HepG2 (cell line): ENCODE data around the gene CHST10. TPM values are rescaled to one million over a fixed set of nuclear protein-coding genes. Genes with fewer than 3 reads are reported as not detected.

Experiments used
- ATAC-seq: fragments of 200-7000 bp; cut with Tn5 transposase; 3 replicates; pipeline ENCODE4 v1.9.1; 2020; ENCODE audit warnings: mild to moderate bottlenecking, moderate library complexity
- BruUV-seq: library from RNA; stranded (reverse); fragments of 400-500 nt; replicated peaks from 2 replicates; lab custom pipeline; 2021; lab: Mats Ljungman, UMichigan
- CTCF ChIA-PET: fragments of 300-600 bp; formaldehyde crosslinking; extraction: SDS; loops from one replicate; lab custom pipeline; 2021; ENCODE audit warnings: low total read pairs, inconsistent platforms, low intra/inter-chr PET ratio; lab: Yijun Ruan, JAX
- POLR2A ChIA-PET: fragments of 350-600 bp; sonication (Branson Sonifier 250); formaldehyde crosslinking; loops from one replicate; lab custom pipeline; 2020; ENCODE audit warnings: antibody characterized with exemption, inconsistent platforms; lab: Yijun Ruan, JAX
- DNase-seq: peaks from one replicate; pipeline ENCODE4 v3.0.0-alpha.2; 2015; ENCODE audit warnings: low spot score
- FAIRE-seq: peaks from 3 replicates; lab custom pipeline; 2011; peaks lifted over from hg19 to GRCh38; lab: Jason Lieb, UNC
- H2AFZ ChIP-seq: one replicate; pipeline ENCODE4 v1.6.1; 2011; ENCODE audit warnings: low read length, inconsistent platforms
- H3K27ac ChIP-seq: fragments of 300-600 bp; 3 replicates; pipeline ENCODE4 v1.8.0; 2011; ENCODE audit warnings: mixed run types, mild to moderate bottlenecking, mixed read lengths, low read length, inconsistent platforms; ENCODE audit not compliant: insufficient read depth; ENCODE audit errors: extremely low read length
- H3K27me3 ChIP-seq, 2 experiments: fragments of 200-600 bp in 1 of 2; 2 replicates in 1 of 2; 3 replicates in 1 of 2; pipeline versions ENCODE4 v1.6.0 to v1.8.0; 2011; ENCODE audit warnings: low read length in 2 of 2, mild to moderate bottlenecking in 2 of 2, moderate library complexity in 2 of 2, inconsistent platforms in 1 of 2; ENCODE audit not compliant: insufficient read depth in 2 of 2, control insufficient read depth in 1 of 2
- H3K36me3 ChIP-seq, 2 experiments: fragments of 200-600 bp in 1 of 2; replicated peaks in 1 of 2; 2 replicates in 1 of 2; 3 replicates in 1 of 2; pipeline versions ENCODE4 v1.5.1 to v1.8.0; 2011; ENCODE audit warnings: low read length in 2 of 2, inconsistent platforms in 1 of 2; ENCODE audit not compliant: insufficient read depth in 2 of 2, control insufficient read depth in 1 of 2
- H3K4me1 ChIP-seq: 2 replicates; pipeline ENCODE4 v1.5.1; 2012; ENCODE audit warnings: low read length, inconsistent platforms; ENCODE audit not compliant: insufficient read depth
- H3K4me2 ChIP-seq: 2 replicates; pipeline ENCODE4 v1.6.0; 2011; ENCODE audit warnings: low read depth, low read length, inconsistent platforms
- H3K4me3 ChIP-seq, 3 experiments: fragments of 200-600 bp in 1 of 3; sonication (generic), shearing (Covaris generic) in 1 of 3; replicated peaks in 1 of 3; 2 replicates each; pipeline ENCODE4 v1.5.1; 2011 to 2016; ENCODE audit warnings: low read length in 3 of 3, inconsistent platforms in 2 of 3, low read depth in 2 of 3, mild to moderate bottlenecking in 2 of 3, control low read depth in 1 of 3, mixed read lengths in 1 of 3; ENCODE audit not compliant: insufficient read depth in 1 of 3
- H3K79me2 ChIP-seq: one replicate; pipeline ENCODE4 v1.6.1; 2011; ENCODE audit warnings: low read length, inconsistent platforms; ENCODE audit not compliant: insufficient read depth
- H3K9ac ChIP-seq: 2 replicates; pipeline ENCODE4 v1.6.0; 2011; ENCODE audit warnings: mild to moderate bottlenecking, low read depth, low read length, inconsistent platforms; ENCODE audit not compliant: insufficient read depth
- H3K9me3 ChIP-seq: 2 replicates; pipeline ENCODE4 v1.5.1; 2012; ENCODE audit warnings: mild to moderate bottlenecking, low read length
- H4K20me1 ChIP-seq: 2 replicates; pipeline ENCODE4 v1.6.0; 2011; ENCODE audit warnings: inconsistent platforms, mild to moderate bottlenecking, low read length, moderate library complexity; ENCODE audit not compliant: insufficient read depth
- ELF4 ChIP-seq: sonication (generic); formaldehyde crosslinking; IDR thresholded peaks from 2 replicates; pipeline ENCODE4 v1.5.0; 2020; ENCODE audit warnings: missing genetic modification reagents, mild to moderate bottlenecking, moderate library complexity, borderline replicate concordance
- HNRNPLL ChIP-seq: fragments of 200-400 bp; formaldehyde crosslinking; IDR thresholded peaks from 2 replicates; pipeline ENCODE4 v1.6.1; 2017; ENCODE audit warnings: mild to moderate bottlenecking, low read depth, low read length; ENCODE audit not compliant: poor library complexity, severe bottlenecking
- KLF13 ChIP-seq: sonication (generic); formaldehyde crosslinking; IDR thresholded peaks from 2 replicates; pipeline ENCODE4 v1.4.0; 2020; ENCODE audit warnings: mild to moderate bottlenecking, missing genetic modification reagents
- KLF9 ChIP-seq: IDR thresholded peaks from 2 replicates; pipeline ENCODE4 v1.6.1; 2016; ENCODE audit warnings: low read depth
- TAF15 ChIP-seq: fragments of 200-400 bp; formaldehyde crosslinking; IDR thresholded peaks from one replicate; pipeline ENCODE4 v1.6.1; 2018; ENCODE audit warnings: mild to moderate bottlenecking, low read depth, low read length; ENCODE audit not compliant: poor library complexity, severe bottlenecking
- TEAD2 ChIP-seq: sonication (generic); formaldehyde crosslinking; IDR thresholded peaks from 2 replicates; pipeline ENCODE4 v1.9.0; 2021; ENCODE audit warnings: missing genetic modification reagents
- ZMYM3 ChIP-seq: sonication (generic); formaldehyde crosslinking; IDR thresholded peaks from 2 replicates; pipeline ENCODE4 v1.5.1; 2020; ENCODE audit warnings: mild to moderate bottlenecking, missing genetic modification reagents
- ZNF780A ChIP-seq: sonication (generic); formaldehyde crosslinking; IDR thresholded peaks from 2 replicates; pipeline ENCODE4 v1.8.0; 2022; ENCODE audit warnings: mild to moderate bottlenecking, missing genetic modification reagents, moderate library complexity
- WGBS: methylation state at CpG from one replicate; pipeline ENCODE4 v1.1.6; 2017; ENCODE audit warnings: low lambda C conversion rate; 5-methylcytosine and 5-hydroxymethylcytosine counted together
- in situ Hi-C: cut with HindIII; loops from 2 replicates; pipeline ENCODE4 v1.10.0; 2017; ENCODE audit warnings: low pct_unique_long_range_greater_than_20kb; ENCODE audit not compliant: extremely low pct_ligation_motif_present
- intact Hi-C: fragments of 100-400 bp; cut with micrococcal nuclease; formaldehyde crosslinking; loops from one replicate; pipeline ENCODE4 v1.10.0; 2022; ENCODE audit not compliant: unreplicated experiment
- polyA plus RNA-seq, 8 experiments: library from polyadenylated mRNA; depleted of rRNA in 3 of 8; stranded (reverse) in 7 of 8; unstranded in 1 of 8; fragments of >200 nt; fragmentation: Illumina TruSeq in 4 of 8; extraction: Trizol in 4 of 8; gene quantifications; 2 replicates each; pipeline versions ENCODE4 v1.2.1 to v1.2.3, GENCODE V29; 2011 to 2016; ENCODE audit warnings: low read depth in 4 of 8, missing spikeins in 1 of 8, mixed read lengths in 1 of 8; ENCODE audit not compliant: insufficient read depth in 1 of 8
- total RNA-seq, 5 experiments: library from RNA; depleted of rRNA; stranded (reverse); fragments of >200 nt; fragmentation: Illumina TruSeq; extraction: Trizol; gene quantifications; 2 replicates each; pipeline ENCODE4 v1.2.3, GENCODE V29; 2016; ENCODE audit warnings: low read depth in 1 of 5
- TF ChIP-seq, protein P1 (sequence below): sonication (generic); formaldehyde crosslinking; IDR thresholded peaks from 2 replicates; pipeline ENCODE4 v1.8.0; 2022; ENCODE audit warnings: mild to moderate bottlenecking, missing genetic modification reagents
- TF ChIP-seq, protein P2 (sequence below): IDR thresholded peaks from 2 replicates; pipeline ENCODE4 v1.6.1; 2016; ENCODE audit warnings: low read depth, control low read depth
- TF ChIP-seq, protein P3 (sequence below): sonication (generic); formaldehyde crosslinking; IDR thresholded peaks from 2 replicates; pipeline ENCODE4 v1.4.0; 2020; ENCODE audit warnings: missing genetic modification reagents

The CHST10 gene
- total and polyA plus RNA-seq, 2 of the 13 experiments (the other 11 are each of a cell fraction or from before 2014, with no cell fraction given) = 10.5 to 14.2 TPM

DNA sequence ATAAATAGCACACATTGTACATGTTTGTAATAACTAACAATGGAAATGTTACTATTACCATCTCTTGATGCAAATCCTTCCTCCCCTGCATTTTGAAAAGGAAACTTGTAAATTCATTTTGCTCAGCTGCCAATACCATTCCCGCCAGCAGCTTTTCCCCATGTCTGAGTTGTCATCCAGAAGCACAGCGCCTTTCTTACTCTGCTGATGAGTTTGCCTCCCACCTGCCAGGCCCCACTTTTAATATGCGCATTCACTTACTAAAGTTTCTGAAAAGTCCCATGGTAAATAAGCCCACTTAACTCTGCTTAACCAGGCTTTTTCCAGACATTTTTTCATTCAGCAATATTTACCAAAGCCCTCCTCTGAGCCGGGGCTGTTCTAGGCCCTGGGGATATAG lies 3.9 kb downstream of the CHST10 start:
- intact Hi-C loops = no loop called here
- ATAC-seq (no peak), DNase-seq (no peak), FAIRE-seq (no peak)
- Histone ChIP-seq H3K9ac (no peak overlapping the region), H3K9me3 (no peaks in the 10 kb centered on the region), H3K27ac (no peak overlapping the region), H4K20me1 (no peaks in the 10 kb centered on the region), H2AFZ (no peak overlapping the region), H3K36me3 (peaks cover 4 to 11% of the 10 kb centered on the region in 2 experiments; a peak in 3 of 5 replicates), H3K4me2 (no peak overlapping the region), H3K79me2 (peaks cover 13% of the 10 kb centered on the region), H3K4me3 (no peak overlapping the region), H3K4me1 (peaks cover 26% of the 10 kb centered on the region), H3K27me3 (no peaks in the 10 kb centered on the region; a peak in 1 of 5 replicates)
- CTCF ChIA-PET = no interaction called here
- TF ChIP-seq, protein P1, sequence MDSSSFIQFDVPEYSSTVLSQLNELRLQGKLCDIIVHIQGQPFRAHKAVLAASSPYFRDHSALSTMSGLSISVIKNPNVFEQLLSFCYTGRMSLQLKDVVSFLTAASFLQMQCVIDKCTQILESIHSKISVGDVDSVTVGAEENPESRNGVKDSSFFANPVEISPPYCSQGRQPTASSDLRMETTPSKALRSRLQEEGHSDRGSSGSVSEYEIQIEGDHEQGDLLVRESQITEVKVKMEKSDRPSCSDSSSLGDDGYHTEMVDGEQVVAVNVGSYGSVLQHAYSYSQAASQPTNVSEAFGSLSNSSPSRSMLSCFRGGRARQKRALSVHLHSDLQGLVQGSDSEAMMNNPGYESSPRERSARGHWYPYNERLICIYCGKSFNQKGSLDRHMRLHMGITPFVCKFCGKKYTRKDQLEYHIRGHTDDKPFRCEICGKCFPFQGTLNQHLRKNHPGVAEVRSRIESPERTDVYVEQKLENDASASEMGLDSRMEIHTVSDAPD (CRISPR knock-in tag) = no peak
- POLR2A ChIA-PET = no interaction called here
- in situ Hi-C loops = no loop called here
- WGBS = 96% methylated on average over 4 of the region's 4 CpGs
- BruUV-seq = no TSS peak

DNA sequence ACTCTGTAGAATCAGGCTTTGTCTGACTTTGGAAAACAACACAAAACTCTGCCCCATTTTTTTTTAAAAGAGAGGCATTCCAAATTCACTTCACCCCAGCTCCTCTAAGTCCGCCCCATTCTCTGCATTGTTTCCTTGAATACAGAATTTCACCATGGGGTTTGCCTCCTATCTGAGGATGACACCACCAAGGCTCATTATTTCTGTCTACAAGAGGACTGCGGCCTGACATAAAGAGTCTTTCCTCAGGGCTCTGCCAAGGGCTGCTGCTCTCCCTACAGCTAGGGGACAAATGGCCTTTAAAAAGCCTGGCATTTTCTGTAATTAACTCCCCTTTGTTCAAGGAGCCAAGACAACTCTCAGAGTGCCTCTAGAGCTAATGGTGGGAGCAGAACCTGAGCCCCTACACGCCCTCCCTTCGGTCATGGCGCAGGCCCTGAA lies 4.6 kb downstream of the CHST10 start:
- in situ Hi-C loops = no loop called here
- BruUV-seq = no TSS peak
- TF ChIP-seq ELF4 (CRISPR knock-in tag) = no peak
- TF ChIP-seq, protein P2, sequence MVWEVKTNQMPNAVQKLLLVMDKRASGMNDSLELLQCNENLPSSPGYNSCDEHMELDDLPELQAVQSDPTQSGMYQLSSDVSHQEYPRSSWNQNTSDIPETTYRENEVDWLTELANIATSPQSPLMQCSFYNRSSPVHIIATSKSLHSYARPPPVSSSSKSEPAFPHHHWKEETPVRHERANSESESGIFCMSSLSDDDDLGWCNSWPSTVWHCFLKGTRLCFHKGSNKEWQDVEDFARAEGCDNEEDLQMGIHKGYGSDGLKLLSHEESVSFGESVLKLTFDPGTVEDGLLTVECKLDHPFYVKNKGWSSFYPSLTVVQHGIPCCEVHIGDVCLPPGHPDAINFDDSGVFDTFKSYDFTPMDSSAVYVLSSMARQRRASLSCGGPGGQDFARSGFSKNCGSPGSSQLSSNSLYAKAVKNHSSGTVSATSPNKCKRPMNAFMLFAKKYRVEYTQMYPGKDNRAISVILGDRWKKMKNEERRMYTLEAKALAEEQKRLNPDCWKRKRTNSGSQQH (CRISPR knock-in tag) = no peak
- no peak for TF ChIP-seq KLF9 (CRISPR knock-in tag)
- no peak for TF ChIP-seq TEAD2 (CRISPR knock-in tag)
- no peak for TF ChIP-seq ZMYM3 (CRISPR knock-in tag)
- no peak for TF ChIP-seq KLF13 (CRISPR knock-in tag)
- TF ChIP-seq, protein P3, sequence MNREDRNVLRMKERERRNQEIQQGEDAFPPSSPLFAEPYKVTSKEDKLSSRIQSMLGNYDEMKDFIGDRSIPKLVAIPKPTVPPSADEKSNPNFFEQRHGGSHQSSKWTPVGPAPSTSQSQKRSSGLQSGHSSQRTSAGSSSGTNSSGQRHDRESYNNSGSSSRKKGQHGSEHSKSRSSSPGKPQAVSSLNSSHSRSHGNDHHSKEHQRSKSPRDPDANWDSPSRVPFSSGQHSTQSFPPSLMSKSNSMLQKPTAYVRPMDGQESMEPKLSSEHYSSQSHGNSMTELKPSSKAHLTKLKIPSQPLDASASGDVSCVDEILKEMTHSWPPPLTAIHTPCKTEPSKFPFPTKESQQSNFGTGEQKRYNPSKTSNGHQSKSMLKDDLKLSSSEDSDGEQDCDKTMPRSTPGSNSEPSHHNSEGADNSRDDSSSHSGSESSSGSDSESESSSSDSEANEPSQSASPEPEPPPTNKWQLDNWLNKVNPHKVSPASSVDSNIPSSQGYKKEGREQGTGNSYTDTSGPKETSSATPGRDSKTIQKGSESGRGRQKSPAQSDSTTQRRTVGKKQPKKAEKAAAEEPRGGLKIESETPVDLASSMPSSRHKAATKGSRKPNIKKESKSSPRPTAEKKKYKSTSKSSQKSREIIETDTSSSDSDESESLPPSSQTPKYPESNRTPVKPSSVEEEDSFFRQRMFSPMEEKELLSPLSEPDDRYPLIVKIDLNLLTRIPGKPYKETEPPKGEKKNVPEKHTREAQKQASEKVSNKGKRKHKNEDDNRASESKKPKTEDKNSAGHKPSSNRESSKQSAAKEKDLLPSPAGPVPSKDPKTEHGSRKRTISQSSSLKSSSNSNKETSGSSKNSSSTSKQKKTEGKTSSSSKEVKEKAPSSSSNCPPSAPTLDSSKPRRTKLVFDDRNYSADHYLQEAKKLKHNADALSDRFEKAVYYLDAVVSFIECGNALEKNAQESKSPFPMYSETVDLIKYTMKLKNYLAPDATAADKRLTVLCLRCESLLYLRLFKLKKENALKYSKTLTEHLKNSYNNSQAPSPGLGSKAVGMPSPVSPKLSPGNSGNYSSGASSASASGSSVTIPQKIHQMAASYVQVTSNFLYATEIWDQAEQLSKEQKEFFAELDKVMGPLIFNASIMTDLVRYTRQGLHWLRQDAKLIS (CRISPR knock-in tag) = no peak
- TF ChIP-seq HNRNPLL = no peak
- TF ChIP-seq TAF15 = no peak
- no peak for TF ChIP-seq ZNF780A

More for the DNA sequence above, 4.6 kb downstream of the CHST10 start:
- POLR2A ChIA-PET = no interaction called here
- Histone ChIP-seq H3K36me3 (peaks cover 4 to 11% of the 10 kb centered on the region in 2 experiments; a peak in 3 of 5 replicates), H4K20me1 (no peaks in the 10 kb centered on the region), H3K27ac (no peak overlapping the region), H3K4me1 (peaks cover 19% of the 10 kb centered on the region), H3K4me3 (no peak overlapping the region), H3K79me2 (peaks cover 13% of the 10 kb centered on the region), H3K27me3 (no peaks in the 10 kb centered on the region; a peak in 1 of 5 replicates), H3K9ac (no peak overlapping the region), H2AFZ (no peak overlapping the region), H3K9me3 (no peaks in the 10 kb centered on the region), H3K4me2 (no peak overlapping the region)
- intact Hi-C loops = no loop called here
- ATAC-seq (no peak), FAIRE-seq (no peak), DNase-seq (no peak)
- 99% methylated on average over 5 of the region's 5 CpGs for WGBS
- CTCF ChIA-PET = no interaction called here
